Fibroblast of lung (primary cell): ENCODE data around the gene HPDL. TPM values are rescaled to one million over a fixed set of nuclear protein-coding genes. Genes with fewer than 3 reads are reported as not detected.
A peak's percentile ranks its signal among the peaks of the same experiment; 100 is the strongest.

Experiments used
- DNase-seq, 2 donors: peaks; one replicate each; pipeline versions ENCODE4 v3.0.0 to v3.0.0-alpha.2; 2010; ENCODE audit warnings: low read depth in 2 of 2
- H2AFZ ChIP-seq: 2 replicates; pipeline ENCODE4 v1.5.1; 2012; ENCODE audit warnings: low read length, control low read depth, inconsistent platforms
- H3K27ac ChIP-seq: 2 replicates; pipeline ENCODE4 v1.5.1; 2011; ENCODE audit warnings: low read length, control low read depth; ENCODE audit not compliant: insufficient read depth
- H3K27me3 ChIP-seq: 2 replicates; pipeline ENCODE4 v1.5.1; 2011; ENCODE audit warnings: mild to moderate bottlenecking, low read length; ENCODE audit not compliant: control insufficient read depth, insufficient read depth
- H3K36me3 ChIP-seq: 2 replicates; pipeline ENCODE4 v1.5.1; 2011; ENCODE audit warnings: low read length; ENCODE audit not compliant: control insufficient read depth, insufficient read depth
- H3K4me1 ChIP-seq: 2 replicates; pipeline ENCODE4 v1.5.1; 2011; ENCODE audit warnings: low read length; ENCODE audit not compliant: control insufficient read depth, insufficient read depth; ENCODE audit errors: extremely low read depth
- H3K4me2 ChIP-seq: 2 replicates; pipeline ENCODE4 v1.5.1; 2011; ENCODE audit warnings: low read length, control low read depth; ENCODE audit not compliant: insufficient read depth; ENCODE audit errors: extremely low read depth
- H3K4me3 ChIP-seq, 4 experiments: fragments of 200-600 bp in 1 of 4; sonication (generic) in 1 of 4; replicated peaks in 1 of 4; 2 replicates each; pipeline ENCODE4 v1.5.1; 2011 to 2016; ENCODE audit warnings: low read length in 4 of 4, low read depth in 3 of 4, mild to moderate bottlenecking in 3 of 4, control low read depth in 2 of 4, inconsistent platforms in 1 of 4, mixed read lengths in 1 of 4; ENCODE audit not compliant: insufficient read depth in 1 of 4; ENCODE audit errors: control extremely low read depth in 1 of 4
- H3K79me2 ChIP-seq: 2 replicates; pipeline ENCODE4 v1.5.1; 2012; ENCODE audit warnings: mild to moderate bottlenecking, low read length, inconsistent platforms; ENCODE audit not compliant: control insufficient read depth, insufficient read depth
- H3K9ac ChIP-seq: 2 replicates; pipeline ENCODE4 v1.5.1; 2011; ENCODE audit warnings: mild to moderate bottlenecking, low read length, control low read depth; ENCODE audit not compliant: insufficient read depth
- H3K9me3 ChIP-seq: 2 replicates; pipeline ENCODE4 v1.5.1; 2012; ENCODE audit warnings: low read depth, low read length; ENCODE audit not compliant: control insufficient read depth, insufficient read depth
- H4K20me1 ChIP-seq: 2 replicates; pipeline ENCODE4 v1.5.1; 2011; ENCODE audit warnings: low read length; ENCODE audit not compliant: control insufficient read depth, insufficient read depth; ENCODE audit errors: extremely low read depth
- EZH2 ChIP-seq: IDR thresholded peaks from 2 replicates; pipeline ENCODE4 v1.5.1; 2012; ENCODE audit warnings: low read length, control low read depth, mild to moderate bottlenecking; ENCODE audit errors: missing control alignments
- polyA plus RNA-seq, 2 donors: library from polyadenylated mRNA; depleted of rRNA in 1 of 2; stranded (reverse) in 1 of 2; unstranded in 1 of 2; fragments of >200 nt; gene quantifications; 2 replicates each; pipeline ENCODE4 v1.2.1, GENCODE V29; 2011 to 2012; ENCODE audit warnings: missing spikeins in 1 of 2
- total RNA-seq: library from RNA; depleted of rRNA; stranded (reverse); fragments of >200 nt; gene quantifications from 2 replicates; pipeline ENCODE4 v1.2.1, GENCODE V29; 2014
- TF ChIP-seq, protein P1 (sequence below), 2 donors: IDR thresholded peaks in 1 of 2; conservative IDR thresholded peaks in 1 of 2; 1 replicate in 1 of 2; 2 replicates in 1 of 2; pipeline ENCODE4 v1.5.1; 2011 to 2012; ENCODE audit warnings: low read length in 2 of 2, control low read depth in 1 of 2, inconsistent platforms in 1 of 2, low read depth in 1 of 2, mild to moderate bottlenecking in 1 of 2

HPDL gene
- total and polyA plus RNA-seq, 2 donors (not counting 1 experiment from before 2014, with no cell fraction given): 0.17 TPM

DNA sequence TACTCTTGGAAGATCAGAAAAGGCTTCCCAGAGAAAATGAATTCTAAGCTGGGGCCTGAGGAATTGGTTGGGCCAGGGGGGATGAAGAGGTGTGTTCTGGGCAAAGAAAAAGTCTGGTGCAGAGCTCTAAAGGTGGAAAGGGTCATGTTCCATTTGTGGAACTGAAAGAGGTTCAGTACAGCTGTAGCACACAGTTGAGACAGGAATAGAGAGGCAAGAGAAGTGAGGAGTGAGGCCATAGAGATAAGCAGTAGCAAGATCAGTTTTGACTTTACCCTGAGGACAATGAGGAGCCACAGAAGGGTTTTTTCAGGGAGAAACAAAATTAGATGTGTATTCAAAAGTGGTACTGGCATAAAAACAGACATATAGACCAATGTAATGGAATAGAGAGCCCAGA is 43.9 kb downstream of the HPDL start:
- Histone ChIP-seq H3K4me3 (no peak overlapping the region), H3K79me2 (no peaks in the 10 kb centered on the region), H3K9ac (no peak overlapping the region), H3K4me2 (no peak overlapping the region), H4K20me1 (no peaks in the 10 kb centered on the region), H3K27ac (no peak overlapping the region), H3K9me3 (no peaks in the 10 kb centered on the region), H3K27me3 (no peaks in the 10 kb centered on the region), H3K4me1 (no peaks in the 10 kb centered on the region), H2AFZ (no peak overlapping the region), H3K36me3 (no peaks in the 10 kb centered on the region)
- DNase-seq: no peak
- TF ChIP-seq, protein P1, sequence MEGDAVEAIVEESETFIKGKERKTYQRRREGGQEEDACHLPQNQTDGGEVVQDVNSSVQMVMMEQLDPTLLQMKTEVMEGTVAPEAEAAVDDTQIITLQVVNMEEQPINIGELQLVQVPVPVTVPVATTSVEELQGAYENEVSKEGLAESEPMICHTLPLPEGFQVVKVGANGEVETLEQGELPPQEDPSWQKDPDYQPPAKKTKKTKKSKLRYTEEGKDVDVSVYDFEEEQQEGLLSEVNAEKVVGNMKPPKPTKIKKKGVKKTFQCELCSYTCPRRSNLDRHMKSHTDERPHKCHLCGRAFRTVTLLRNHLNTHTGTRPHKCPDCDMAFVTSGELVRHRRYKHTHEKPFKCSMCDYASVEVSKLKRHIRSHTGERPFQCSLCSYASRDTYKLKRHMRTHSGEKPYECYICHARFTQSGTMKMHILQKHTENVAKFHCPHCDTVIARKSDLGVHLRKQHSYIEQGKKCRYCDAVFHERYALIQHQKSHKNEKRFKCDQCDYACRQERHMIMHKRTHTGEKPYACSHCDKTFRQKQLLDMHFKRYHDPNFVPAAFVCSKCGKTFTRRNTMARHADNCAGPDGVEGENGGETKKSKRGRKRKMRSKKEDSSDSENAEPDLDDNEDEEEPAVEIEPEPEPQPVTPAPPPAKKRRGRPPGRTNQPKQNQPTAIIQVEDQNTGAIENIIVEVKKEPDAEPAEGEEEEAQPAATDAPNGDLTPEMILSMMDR (conservative IDR thresholded peaks at IDR 0.05 in 1 of 2, IDR thresholded peaks at IDR 0.05 in 1 of 2; ENCODE audit: low read depth in 1 of 2, low read length in 2 of 2): no peak
- TF ChIP-seq EZH2: no peak

DNA sequence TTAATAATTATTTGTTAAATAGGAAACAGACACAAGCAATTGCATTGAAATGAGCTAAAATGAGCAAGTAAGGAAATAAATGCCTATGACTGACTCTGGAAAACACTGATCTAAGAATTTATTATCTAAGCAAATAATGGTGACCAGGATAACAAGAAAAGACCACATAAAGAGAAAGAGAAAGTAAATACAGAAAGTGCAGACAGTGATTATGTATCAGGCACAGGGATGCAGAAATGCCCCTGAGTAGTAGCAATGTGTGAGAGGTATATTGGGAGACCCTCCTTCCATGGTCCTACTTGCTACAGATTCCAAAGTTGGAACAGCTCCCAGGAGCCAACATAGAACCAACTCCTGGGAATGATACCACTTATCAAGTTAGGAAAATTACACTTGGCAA is 46.9 kb downstream of the HPDL start:
- H3K9ac ChIP-seq: no peak overlapping the region
- no peak overlapping the region for H3K27ac ChIP-seq
- no peak overlapping the region for H2AFZ ChIP-seq
- no peaks in the 10 kb centered on the region for H3K4me1 ChIP-seq
- H3K4me3 ChIP-seq: no peak overlapping the region
- H3K27me3 ChIP-seq: no peaks in the 10 kb centered on the region
- H3K36me3 ChIP-seq: no peaks in the 10 kb centered on the region
- no peaks in the 10 kb centered on the region for H4K20me1 ChIP-seq
- H3K9me3 ChIP-seq: no peaks in the 10 kb centered on the region
- no peak for DNase-seq
- TF ChIP-seq, protein P1 (conservative IDR thresholded peaks at IDR 0.05 in 1 of 2, IDR thresholded peaks at IDR 0.05 in 1 of 2; ENCODE audit: low read depth in 1 of 2, low read length in 2 of 2): no peak
- TF ChIP-seq EZH2: no peak
- no peaks in the 10 kb centered on the region for H3K79me2 ChIP-seq
- no peak overlapping the region for H3K4me2 ChIP-seq

DNA sequence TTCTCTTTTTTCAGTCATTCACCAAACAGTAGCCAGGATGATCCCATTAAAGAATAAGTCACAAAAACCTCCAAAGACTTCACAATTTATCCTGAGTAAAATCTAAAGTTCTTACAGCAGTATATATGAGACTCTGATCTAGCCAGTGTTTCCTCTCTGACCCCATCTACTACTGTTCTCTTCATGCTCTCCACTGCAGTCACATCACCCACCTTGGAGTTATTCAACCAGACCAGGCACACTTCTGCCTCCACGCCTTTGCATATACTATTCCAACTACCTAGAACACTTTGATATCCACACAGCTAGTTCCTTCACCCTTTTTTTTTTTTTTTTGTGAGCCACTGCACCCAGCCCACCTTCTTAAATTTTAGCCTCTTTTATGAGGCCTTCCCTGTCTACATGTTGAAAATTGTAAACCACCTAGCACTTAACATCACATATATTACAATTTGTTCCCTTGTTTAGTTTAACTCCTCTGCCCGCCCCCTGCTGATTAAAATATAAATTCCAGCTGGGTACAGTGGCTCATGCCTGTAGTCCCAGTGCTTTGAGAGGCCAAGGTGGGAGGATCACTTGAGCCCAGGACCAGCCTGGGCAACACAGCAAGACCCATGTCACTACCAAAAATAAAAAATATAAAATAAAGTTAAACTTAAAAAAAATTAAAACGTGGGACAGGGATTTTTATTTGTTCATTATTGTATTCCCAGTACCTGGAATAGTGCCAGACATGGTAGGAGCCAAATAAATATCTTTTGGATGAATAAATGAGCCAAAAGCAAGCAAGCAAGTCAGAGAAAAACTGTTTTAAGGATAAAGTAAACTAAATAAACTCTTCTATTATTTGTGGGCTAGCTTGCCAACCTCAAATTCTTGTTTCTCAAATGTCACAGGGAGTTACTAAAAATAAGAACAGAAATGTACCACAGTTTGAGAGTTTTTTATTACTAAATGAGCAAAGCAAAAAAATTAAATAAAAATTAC is 48.7 kb downstream of the HPDL start:
- Histone ChIP-seq H3K27me3 (no peaks in the 10 kb centered on the region), H3K36me3 (no peaks in the 10 kb centered on the region), H3K27ac (no peak overlapping the region), H3K9ac (no peak overlapping the region), H3K79me2 (no peaks in the 10 kb centered on the region), H3K4me3 (no peak overlapping the region), H2AFZ (no peak overlapping the region), H3K4me1 (no peaks in the 10 kb centered on the region), H3K9me3 (no peaks in the 10 kb centered on the region), H3K4me2 (no peak overlapping the region), H4K20me1 (no peaks in the 10 kb centered on the region)
- no peak for TF ChIP-seq EZH2
- TF ChIP-seq, protein P1 (conservative IDR thresholded peaks at IDR 0.05 in 1 of 2, IDR thresholded peaks at IDR 0.05 in 1 of 2; ENCODE audit: low read depth in 1 of 2, low read length in 2 of 2): no peak
- DNase-seq: peak in 1 of 2 donors; percentile 22
